ENCODE results near the gene CCDC54. TPM values are rescaled to one million over a fixed set of nuclear protein-coding genes. Genes with fewer than 3 reads are reported as not detected.
A peak's percentile ranks its signal among the peaks of the same experiment; 100 is the strongest.

CCDC54 gene
- total RNA-seq, 1 experiment from 2014 or later, result not detected

DNA sequence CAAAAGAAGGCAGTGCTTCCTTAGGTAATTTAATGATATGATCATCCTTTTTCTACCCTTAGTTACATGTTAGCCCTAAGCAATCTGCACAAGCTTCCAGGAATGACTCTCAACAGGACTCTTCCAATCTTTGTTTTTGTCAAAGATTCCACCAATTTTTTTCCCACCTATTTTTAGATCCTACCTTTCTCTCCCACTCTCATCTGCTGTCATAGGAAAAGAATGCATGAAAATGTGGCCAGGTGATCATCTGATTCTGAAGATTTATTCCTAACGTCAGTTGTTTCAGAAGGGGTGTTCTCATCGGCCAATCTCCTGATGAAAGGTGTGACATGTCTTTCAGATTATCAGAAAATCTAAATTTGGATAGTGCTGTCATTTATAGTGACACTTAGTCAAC is 7.2 kb downstream of the CCDC54 start:
- ChIA-PET CTCF (no interaction called here), POLR2A (no interaction called here)
- H3K36me3 Mint-ChIP-seq (ENCODE audit: insufficient read depth, unreplicated experiment), result no peaks in the 10 kb centered on the region
- DNase-seq (ENCODE audit: unreplicated experiment), result no peak
- TF ChIP-seq, protein P1, sequence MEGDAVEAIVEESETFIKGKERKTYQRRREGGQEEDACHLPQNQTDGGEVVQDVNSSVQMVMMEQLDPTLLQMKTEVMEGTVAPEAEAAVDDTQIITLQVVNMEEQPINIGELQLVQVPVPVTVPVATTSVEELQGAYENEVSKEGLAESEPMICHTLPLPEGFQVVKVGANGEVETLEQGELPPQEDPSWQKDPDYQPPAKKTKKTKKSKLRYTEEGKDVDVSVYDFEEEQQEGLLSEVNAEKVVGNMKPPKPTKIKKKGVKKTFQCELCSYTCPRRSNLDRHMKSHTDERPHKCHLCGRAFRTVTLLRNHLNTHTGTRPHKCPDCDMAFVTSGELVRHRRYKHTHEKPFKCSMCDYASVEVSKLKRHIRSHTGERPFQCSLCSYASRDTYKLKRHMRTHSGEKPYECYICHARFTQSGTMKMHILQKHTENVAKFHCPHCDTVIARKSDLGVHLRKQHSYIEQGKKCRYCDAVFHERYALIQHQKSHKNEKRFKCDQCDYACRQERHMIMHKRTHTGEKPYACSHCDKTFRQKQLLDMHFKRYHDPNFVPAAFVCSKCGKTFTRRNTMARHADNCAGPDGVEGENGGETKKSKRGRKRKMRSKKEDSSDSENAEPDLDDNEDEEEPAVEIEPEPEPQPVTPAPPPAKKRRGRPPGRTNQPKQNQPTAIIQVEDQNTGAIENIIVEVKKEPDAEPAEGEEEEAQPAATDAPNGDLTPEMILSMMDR (IDR thresholded peaks at IDR 0.05; ENCODE audit: unreplicated experiment), result no peak
- BruUV-seq (replicated peaks), result no TSS peak
- no peak overlapping the region for H3K27ac Mint-ChIP-seq (ENCODE audit: low read depth, unreplicated experiment)
- intact Hi-C loops (cut with micrococcal nuclease), result no loop called here
- H3K4me1 Mint-ChIP-seq (ENCODE audit: insufficient read depth, unreplicated experiment), result no peaks in the 10 kb centered on the region
- H3K27me3 Mint-ChIP-seq (ENCODE audit: insufficient read depth, unreplicated experiment), result no peaks in the 10 kb centered on the region
- H3K4me3 Mint-ChIP-seq (ENCODE audit: unreplicated experiment), result no peak overlapping the region
- no peaks in the 10 kb centered on the region for H3K9me3 Mint-ChIP-seq (ENCODE audit: unreplicated experiment)

DNA sequence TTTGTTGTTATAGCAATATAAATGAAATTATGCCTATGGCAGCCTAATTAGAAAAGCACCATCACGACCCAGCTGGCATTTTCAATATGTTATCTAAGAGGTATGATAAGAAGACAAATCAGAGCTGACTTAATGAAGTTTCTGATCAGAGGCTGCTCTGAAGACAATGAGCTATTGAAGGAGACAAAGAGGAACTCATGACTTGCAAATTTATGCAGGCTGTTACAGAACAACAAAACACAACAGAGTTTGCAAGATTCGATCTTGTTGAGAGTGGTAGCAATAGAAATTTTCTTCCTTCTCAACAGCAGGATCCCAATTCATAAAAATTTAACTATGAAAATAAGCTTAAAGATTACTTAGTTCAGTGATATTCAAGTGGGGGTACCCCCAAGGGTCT is 7.7 kb downstream of the CCDC54 start:
- Mint-ChIP-seq H3K4me1 (ENCODE audit: insufficient read depth, unreplicated experiment) (no peaks in the 10 kb centered on the region), H3K27me3 (ENCODE audit: insufficient read depth, unreplicated experiment) (no peaks in the 10 kb centered on the region), H3K9me3 (ENCODE audit: unreplicated experiment) (no peaks in the 10 kb centered on the region), H3K4me3 (ENCODE audit: unreplicated experiment) (no peak overlapping the region), H3K36me3 (ENCODE audit: insufficient read depth, unreplicated experiment) (no peaks in the 10 kb centered on the region), H3K27ac (ENCODE audit: low read depth, unreplicated experiment) (no peak overlapping the region)
- DNase-seq (ENCODE audit: unreplicated experiment), result no peak
- TF ChIP-seq, protein P1 (IDR thresholded peaks at IDR 0.05; ENCODE audit: unreplicated experiment), result no peak
- intact Hi-C loops (cut with micrococcal nuclease), result no loop called here
- BruUV-seq (replicated peaks), result no TSS peak
- POLR2A ChIA-PET, result no interaction called here
- CTCF ChIA-PET, result interaction anchor here (0.5 kb wide), 1 partner anchor 12 kb away, joined by 4 read pairs; no protein-coding TSS in a partner anchor

DNA sequence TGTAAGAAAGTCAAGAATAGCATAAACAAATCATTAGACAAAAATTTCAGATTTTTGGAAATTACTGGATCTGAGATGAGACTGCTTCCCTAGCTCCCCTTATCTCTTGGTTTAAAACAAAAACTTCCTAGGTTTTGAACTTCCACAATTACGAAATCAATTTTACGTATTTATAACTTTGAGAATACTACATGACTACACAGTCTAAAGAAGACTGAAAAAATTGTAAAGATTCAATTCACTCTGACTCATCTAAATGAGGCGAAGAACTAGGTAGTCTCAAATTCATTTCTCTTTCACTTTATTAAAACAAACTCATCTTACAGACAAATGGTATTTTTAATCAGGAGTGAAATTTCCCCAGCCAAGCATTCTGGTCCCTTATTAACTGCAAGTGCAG is 10.3 kb downstream of the CCDC54 start:
- BruUV-seq (replicated peaks), result no TSS peak
- ChIA-PET CTCF (interaction anchor here (0.9 to 1.0 kb wide), 5 partner anchors 16 to 151 kb away, joined by 3 to 5 read pairs (median 3); no protein-coding TSS in a partner anchor), POLR2A (interaction anchor here (0.6 to 2.1 kb wide), 4 partner anchors 11 to 100 kb away, joined by 3 to 5 read pairs (median 4); no protein-coding TSS in a partner anchor)
- intact Hi-C loops (cut with micrococcal nuclease), result no loop called here
- DNase-seq (ENCODE audit: unreplicated experiment), result peak; percentile 12
- Mint-ChIP-seq H3K27me3 (ENCODE audit: insufficient read depth, unreplicated experiment) (no peaks in the 10 kb centered on the region), H3K4me3 (ENCODE audit: unreplicated experiment) (peak overlapping the region; percentile 50), H3K27ac (ENCODE audit: low read depth, unreplicated experiment) (peak overlapping the region; percentile 71), H3K36me3 (ENCODE audit: insufficient read depth, unreplicated experiment) (no peaks in the 10 kb centered on the region), H3K4me1 (ENCODE audit: insufficient read depth, unreplicated experiment) (no peaks in the 10 kb centered on the region), H3K9me3 (ENCODE audit: unreplicated experiment) (no peaks in the 10 kb centered on the region)
- TF ChIP-seq, protein P1 (IDR thresholded peaks at IDR 0.05; ENCODE audit: unreplicated experiment), result no peak

DNA sequence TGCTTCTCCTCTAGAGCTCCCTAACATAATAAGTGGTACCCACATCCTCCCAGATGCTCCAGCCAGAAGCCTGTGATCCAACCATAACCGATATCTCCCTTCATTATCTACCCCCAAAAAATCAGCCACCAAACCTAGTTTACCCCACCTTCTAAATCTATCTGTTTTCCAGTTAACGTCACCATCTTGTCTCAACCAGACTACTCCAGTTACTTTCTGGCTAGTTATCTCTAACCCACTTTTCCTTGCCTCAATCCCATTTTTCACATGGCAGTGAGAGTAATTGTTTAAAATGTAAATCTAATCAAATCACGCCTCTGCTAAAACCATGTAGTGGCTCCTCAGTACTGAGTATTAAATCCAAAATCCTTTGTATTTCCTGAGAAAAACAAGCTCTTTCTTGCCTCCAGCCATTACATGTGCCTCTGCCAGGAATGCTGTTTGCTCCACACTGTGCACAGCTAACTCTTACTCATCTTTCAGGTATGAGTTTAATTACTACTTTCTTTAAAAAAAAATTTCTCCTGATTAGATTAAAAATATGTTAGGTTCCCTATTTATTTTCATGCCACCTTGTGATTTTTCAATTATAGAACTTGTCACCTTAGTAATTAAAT is 15.4 kb downstream of the CCDC54 start:
- intact Hi-C loops (cut with micrococcal nuclease), result no loop called here
- no peak overlapping the region for H3K27ac Mint-ChIP-seq (ENCODE audit: low read depth, unreplicated experiment)
- DNase-seq (ENCODE audit: unreplicated experiment), result peak; percentile 68
- no peaks in the 10 kb centered on the region for H3K27me3 Mint-ChIP-seq (ENCODE audit: insufficient read depth, unreplicated experiment)
- ChIA-PET POLR2A (interaction anchor here (0.6 to 2.2 kb wide), 15 partner anchors 10 to 151 kb away, joined by 3 to 12 read pairs (median 3); no protein-coding TSS in a partner anchor), CTCF (interaction anchor here (0.8 to 1.3 kb wide), 7 partner anchors 11 to 157 kb away, joined by 3 to 8 read pairs (median 3); partner anchors contain the start of gene CCDC54)
- TF ChIP-seq, protein P1 (IDR thresholded peaks at IDR 0.05; ENCODE audit: unreplicated experiment), result no peak
- H3K4me1 Mint-ChIP-seq (ENCODE audit: insufficient read depth, unreplicated experiment), result no peaks in the 10 kb centered on the region
- no peaks in the 10 kb centered on the region for H3K9me3 Mint-ChIP-seq (ENCODE audit: unreplicated experiment)
- no peak overlapping the region for H3K4me3 Mint-ChIP-seq (ENCODE audit: unreplicated experiment)
- BruUV-seq (replicated peaks), result no TSS peak
- H3K36me3 Mint-ChIP-seq (ENCODE audit: insufficient read depth, unreplicated experiment), result no peaks in the 10 kb centered on the region
